Activated T-cell treated with anti-CD3 and anti-CD28 coated beads for 1 hour (primary cell): Measurements from ENCODE around the gene KIF26B.
A peak's percentile ranks its signal among the peaks of the same experiment; 100 is the strongest.

ENCODE experiments used
- DNase-seq: peaks from one replicate; pipeline ENCODE4 v3.0.0-alpha.2; 2020; ENCODE audit warnings: low read depth

KIF26B gene

GRCh38 chr1:245132771-245133170 lies 22.0 kb upstream of the KIF26B start:
- DNase-seq: no peak

GRCh38 chr1:245133995-245134715 lies 20.6 kb upstream of the KIF26B start:
- no peak for DNase-seq

DNA sequence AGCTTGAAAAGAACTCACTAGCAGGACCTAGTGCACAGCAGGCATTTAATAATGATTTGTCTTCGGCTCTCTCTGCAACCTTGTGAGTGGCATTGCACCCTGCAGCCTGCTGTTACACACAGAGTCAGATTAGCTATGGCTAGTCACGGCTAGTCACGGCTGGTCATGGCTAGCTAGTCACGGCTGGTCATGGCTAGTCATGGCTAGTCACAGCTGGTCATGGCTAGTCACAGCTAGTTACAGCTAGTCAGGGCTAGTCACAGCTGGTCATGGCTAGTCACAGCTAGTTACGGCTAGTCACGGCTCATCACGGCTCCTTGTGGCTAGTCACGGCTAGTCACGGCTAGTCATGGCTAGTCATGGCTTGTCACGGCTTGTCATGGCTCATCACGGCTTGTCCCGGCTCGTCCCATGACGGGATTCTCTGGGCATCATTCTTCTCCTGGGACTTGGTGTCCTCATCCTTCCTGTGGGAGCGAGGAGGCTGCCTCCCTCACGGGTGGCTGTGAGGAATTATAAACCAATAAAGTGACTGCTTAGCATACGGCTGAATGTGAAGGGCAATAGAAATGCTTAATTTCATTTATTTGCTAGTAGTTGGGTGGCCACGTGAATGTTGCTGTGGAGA lies 12.5 kb upstream of the KIF26B start:
- DNase-seq: no peak

- no peak for DNase-seq
These were observed 11.8 kb upstream of the KIF26B start for GRCh38 chr1:245142976-245143375.

DNA sequence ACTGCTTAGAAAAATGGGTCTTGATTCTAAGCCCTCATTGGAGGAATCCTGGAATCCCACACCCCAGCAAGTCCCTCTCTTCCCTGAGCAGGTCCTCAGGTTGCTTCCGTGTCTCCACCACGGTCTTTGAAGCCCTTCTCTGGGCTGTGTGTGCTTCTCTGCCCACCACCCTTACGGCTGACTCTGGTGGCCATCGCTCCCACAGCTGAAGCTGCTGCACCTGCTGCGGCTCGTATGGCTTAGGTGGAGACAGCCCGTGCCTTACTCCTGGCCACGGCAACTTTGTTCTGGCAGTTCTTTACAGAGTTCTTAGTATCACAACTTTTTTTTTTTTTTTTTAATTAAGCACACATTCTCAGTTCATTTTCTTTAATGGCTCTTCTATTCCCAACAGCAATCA lies 10.9 kb upstream of the KIF26B start:
- DNase-seq: no peak

GRCh38 chr1:245148069-245148468 lies 6.7 kb upstream of the KIF26B start:
- no peak for DNase-seq

DNA sequence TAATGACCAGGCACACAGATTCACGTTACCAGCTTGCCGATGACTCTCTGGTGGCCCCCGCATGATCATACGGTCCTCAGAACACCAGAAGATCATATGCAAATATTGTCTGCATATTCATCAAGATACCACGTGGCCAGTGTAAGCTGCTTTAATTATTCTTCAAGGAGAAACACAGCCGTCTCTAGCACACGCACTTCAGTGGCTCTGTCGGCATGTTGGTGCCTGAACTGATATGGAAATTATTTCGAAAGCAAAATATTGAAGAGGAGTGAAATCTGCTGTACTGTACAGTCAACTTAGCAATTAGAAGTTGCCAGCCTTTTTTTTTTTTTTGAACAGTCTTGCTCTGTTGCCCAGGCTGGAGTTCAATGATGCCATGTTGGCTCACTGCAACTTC lies 5.9 kb upstream of the KIF26B start:
- DNase-seq: no peak

DNA sequence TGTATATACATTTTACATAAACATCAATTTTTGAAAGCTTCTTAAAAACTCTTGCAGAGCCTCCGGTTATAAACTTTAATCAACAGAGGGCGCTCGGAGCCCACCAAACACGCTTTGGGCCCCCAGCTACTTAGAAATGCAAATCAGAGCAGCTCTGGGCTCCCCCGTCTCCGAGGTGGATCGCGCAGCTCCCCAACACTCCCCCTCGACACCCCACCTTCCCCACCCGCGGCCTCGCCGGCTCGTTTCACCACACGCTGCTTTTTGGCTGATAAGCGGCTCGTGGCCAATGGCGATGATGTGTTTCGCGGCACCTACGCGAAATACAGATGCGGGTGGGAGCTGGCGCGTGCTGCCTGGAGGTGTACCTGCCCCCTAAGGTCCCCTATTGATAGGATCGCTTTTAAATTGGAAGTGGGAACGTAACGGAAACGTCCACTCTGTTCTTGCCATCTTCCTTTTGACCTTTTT lies 1.7 kb upstream of the KIF26B start:
- DNase-seq: peak; percentile 29

DNA sequence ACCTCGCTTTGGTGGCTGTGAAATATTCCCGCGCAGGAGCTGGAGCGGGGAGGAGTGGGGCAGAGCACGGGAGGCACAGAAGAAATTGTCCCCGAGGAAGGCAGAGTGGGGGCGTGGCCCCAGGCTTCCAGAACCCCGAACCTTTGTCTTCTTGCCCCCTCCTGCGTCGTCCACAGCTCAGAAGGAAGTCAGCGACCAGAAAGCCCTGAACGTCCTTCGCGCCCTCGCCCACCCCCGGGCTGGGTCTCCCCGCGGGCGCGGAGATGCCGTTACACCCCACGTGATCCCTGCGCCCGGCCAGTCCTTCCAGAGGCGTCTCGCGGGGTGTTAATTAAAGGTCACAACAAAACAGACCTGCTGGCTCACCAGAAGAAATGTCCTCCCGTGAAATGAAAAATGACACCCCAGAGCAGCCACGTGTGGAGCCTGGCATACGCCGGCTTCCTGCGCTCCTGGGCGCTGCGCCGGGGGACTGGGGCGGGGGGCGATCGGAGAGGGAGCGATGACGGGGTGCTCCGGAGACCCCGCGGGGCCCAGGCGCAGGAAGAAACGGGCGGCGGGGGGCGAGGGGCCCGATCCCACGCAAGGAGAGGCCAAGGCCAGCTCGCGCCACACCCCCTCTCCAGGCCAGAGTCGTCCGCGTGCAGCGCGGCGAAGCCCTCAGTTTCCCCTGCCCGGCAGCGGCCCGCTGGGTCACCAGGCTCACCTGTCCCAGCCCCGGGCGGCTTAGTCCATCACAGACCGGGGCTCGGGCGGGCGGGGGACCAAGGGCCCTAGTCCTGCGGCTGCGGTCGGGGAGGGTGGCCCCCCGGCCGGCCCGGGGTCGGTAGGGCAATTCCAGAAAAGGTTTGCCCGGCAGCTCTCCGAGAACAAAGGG lies 995 bp upstream of the KIF26B start:
- DNase-seq: no peak

DNA sequence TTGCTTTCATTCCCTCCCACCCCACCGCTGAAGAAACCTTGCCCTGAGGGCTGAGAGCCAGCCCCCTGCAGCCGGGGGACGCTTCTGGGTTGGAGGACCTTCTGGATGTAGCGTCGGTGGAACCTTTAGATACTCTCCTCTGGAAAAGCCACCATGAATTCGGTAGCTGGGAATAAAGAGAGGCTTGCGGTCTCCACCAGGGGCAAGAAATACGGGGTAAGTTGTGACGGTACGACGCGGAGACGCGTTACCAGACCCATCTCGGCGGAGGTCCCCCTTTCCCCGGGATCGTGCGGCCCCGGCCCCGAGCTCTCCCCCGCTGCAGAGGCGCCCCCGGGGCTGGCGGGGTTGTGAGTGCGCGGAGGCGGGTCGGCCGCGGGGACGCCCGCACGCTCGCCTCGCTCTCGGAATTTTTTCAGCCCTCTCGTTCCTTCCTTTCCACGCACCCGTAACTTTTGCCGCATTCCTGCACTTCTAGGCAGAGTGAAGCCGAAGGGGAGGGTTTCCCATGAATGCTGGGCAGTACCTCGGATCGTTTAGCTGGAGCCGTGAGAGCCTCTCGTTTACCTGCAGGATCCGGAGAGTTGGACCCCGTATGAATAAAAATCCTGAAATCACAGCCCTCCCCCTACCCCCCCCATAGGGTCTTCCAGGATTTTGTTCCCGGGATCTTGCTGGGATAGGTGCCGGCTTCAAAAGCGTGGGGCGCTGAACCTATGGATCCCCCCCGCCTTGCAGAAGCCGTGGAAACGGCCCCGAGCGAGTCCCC lies 671 bp downstream of the KIF26B start:
- no peak for DNase-seq

DNA sequence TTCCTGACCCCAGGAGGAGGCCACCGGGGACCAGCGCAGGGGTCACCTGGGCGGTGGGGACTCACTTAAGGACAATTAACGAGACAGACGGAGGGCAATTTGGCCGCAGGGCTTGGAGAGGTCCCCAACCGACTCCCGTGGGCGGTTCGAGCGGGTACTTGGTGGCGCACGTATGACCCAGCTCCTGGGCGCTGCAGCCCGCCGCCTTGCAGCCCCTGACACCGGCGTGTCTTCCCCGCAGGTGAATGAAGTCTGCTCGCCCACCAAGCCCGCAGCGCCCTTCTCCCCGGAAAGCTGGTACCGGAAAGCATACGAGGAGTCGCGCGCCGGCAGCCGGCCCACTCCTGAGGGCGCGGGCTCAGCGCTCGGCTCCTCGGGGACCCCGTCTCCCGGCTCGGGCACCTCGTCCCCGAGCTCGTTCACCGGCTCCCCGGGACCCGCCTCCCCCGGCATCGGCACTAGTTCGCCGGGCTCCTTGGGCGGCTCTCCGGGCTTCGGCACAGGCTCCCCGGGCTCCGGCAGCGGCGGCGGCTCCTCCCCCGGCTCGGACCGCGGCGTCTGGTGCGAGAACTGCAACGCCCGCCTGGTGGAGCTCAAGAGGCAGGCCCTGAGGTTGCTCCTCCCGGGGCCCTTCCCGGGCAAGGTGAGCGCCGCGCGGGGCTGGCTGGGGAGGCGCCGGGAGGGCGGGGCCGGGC lies 1.4 kb downstream of the KIF26B start:
- peak; percentile 56 for DNase-seq

GRCh38 chr1:245156736-245157505 lies 2.1 kb downstream of the KIF26B start:
- DNase-seq: no peak

GRCh38 chr1:245158913-245159312 lies 4.1 kb downstream of the KIF26B start:
- DNase-seq: no peak

DNA sequence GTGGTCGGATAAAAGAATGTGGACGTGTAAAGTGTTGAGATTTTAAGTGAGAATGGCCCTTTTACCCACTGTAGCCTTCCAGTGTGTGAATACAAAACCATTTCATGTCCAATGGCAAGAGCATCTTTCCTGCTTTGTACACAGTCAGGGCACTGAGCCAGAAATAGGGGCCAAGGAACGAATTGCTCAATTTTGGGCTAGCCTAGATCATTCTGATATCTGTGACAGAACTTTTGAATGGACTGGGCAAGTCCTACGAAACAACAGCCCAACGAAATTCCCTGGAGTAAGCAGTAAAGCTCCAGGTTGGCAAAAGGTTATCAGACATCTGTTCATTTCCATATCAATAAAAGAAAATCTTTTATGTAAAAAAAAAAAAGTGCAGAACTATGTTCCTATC lies 5.5 kb downstream of the KIF26B start:
- no peak for DNase-seq

- no peak for DNase-seq
These were observed 6.1 kb downstream of the KIF26B start for GRCh38 chr1:245160741-245161400.

DNA sequence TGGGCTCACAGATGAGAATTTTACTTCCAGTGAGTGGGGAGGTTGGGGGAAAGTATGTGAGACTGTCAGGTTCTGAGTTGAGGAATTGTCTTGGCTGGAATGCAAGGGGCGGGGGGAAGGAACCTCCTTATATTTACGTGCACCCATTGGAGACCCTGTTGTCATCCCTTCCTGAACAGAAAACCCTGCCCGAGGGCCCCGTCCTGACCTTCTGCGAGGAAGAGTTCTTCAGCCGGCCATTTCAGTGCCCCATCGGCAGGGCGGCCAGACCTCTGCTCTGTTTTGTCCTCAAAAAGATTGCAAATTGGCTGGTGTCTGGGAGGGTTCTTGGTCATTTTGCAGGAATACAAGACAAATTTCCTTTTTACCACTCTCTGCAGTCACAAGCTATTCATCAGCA lies 7.1 kb downstream of the KIF26B start:
- no peak for DNase-seq

- no peak for DNase-seq
These were observed 11.7 kb downstream of the KIF26B start for GRCh38 chr1:245166471-245166885.

GRCh38 chr1:245168086-245168485 lies 13.3 kb downstream of the KIF26B start:
- DNase-seq: no peak

DNA sequence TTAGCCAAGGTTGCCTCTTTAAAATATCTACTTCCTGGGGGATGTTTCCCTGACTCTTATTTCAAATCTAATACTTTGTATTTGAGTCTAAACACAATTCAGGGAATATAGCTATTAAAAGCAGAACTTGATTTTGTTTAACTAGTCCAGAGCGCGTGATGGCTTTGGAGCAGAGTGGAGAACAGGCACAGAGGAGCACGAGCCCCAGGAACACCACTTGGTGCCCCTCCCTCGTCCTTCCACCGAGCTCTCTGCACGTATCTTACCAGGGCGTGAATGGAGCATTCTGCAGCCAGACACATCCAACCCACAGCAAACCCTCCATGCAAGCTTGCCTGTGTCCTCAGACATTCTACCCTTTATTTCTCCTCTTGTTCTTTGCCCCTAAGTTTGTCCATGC lies 14.1 kb downstream of the KIF26B start:
- no peak for DNase-seq

DNA sequence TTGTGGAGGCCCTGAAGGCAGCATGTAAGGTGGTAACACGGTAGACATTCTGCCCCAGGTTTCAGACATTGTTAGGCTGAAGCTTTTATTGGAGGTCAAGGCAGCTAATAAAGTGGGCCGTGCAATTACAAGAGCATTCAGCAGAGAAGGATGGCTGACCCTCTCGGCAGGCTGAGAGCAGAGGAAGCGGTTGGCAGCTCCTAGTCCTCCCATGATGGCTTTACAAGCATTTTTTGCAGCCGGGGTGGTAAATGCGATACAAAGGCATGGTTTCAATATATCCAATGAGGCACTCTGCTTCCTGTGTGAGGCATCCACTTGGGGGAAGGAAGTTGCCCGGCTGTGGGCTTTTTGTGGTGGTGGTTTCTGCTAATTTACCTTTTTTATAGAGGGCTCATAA lies 14.6 kb downstream of the KIF26B start:
- no peak for DNase-seq
